Fibroblast of villous mesenchyme (primary cell): ENCODE measurements around the gene PKMYT1. TPM values are rescaled to one million over a fixed set of nuclear protein-coding genes. Genes with fewer than 3 reads are reported as not detected.
"Not testable (repeated sequence)": the region's sequence is repeated elsewhere in the genome, so short reads cannot be mapped to it uniquely, and the experiment has no call there.

Experiments used
- DNase-seq: peaks from one replicate; pipeline ENCODE4 v3.0.0-alpha.2; 2010; ENCODE audit warnings: low read depth
- H3K4me3 ChIP-seq: 2 replicates; pipeline ENCODE4 v1.5.1; 2011; ENCODE audit warnings: low read depth, mild to moderate bottlenecking, low read length
- CTCF ChIP-seq: IDR thresholded peaks from 2 replicates; pipeline ENCODE4 v1.5.1; 2012; ENCODE audit warnings: low read depth, mild to moderate bottlenecking, low read length; ENCODE audit not compliant: insufficient read depth
- total RNA-seq: library from RNA; depleted of rRNA; stranded (reverse); fragments of >200 nt; gene quantifications from 2 replicates; pipeline ENCODE4 v1.2.3, GENCODE V29; 2012

The PKMYT1 gene
- total RNA-seq, 1 donor = 6.9 TPM

GRCh38 chr16:2936436-2937011, 43.7 kb downstream of the PKMYT1 start:
- no peak overlapping the region for H3K4me3 ChIP-seq
- DNase-seq = no peak
- no peak for TF ChIP-seq CTCF

GRCh38 chr16:2934450-2934849, 45.8 kb downstream of the PKMYT1 start:
- no peak for TF ChIP-seq CTCF
- DNase-seq = no peak
- no peak overlapping the region for H3K4me3 ChIP-seq

- DNase-seq = no peak
- H3K4me3 ChIP-seq = no peak overlapping the region
- TF ChIP-seq CTCF = no peak
Measured at GRCh38 chr16:2933701-2934100, 46.5 kb downstream of the PKMYT1 start.

GRCh38 chr16:2933136-2933535, 47.1 kb downstream of the PKMYT1 start:
- no peak for TF ChIP-seq CTCF
- no peak overlapping the region for H3K4me3 ChIP-seq
- no peak for DNase-seq

- not testable (repeated sequence) for DNase-seq, H3K4me3 ChIP-seq
Measured at GRCh38 chr16:2931231-2931914, 48.9 kb downstream of the PKMYT1 start.

GRCh38 chr16:2930236-2930635, 50.0 kb downstream of the PKMYT1 start:
- no peak for TF ChIP-seq CTCF
- no peak overlapping the region for H3K4me3 ChIP-seq
- no peak for DNase-seq

GRCh38 chr16:2929693-2930092, 50.6 kb downstream of the PKMYT1 start:
- H3K4me3 ChIP-seq = no peak overlapping the region
- DNase-seq = no peak
- TF ChIP-seq CTCF = no peak
